ENCODE measurements around the gene C22orf23.
A peak's percentile ranks its signal among the peaks of the same experiment; 100 is the strongest.
"Not testable (repeated sequence)": the region's sequence is repeated elsewhere in the genome, so short reads cannot be mapped to it uniquely, and the experiment has no call there.

C22orf23 gene

DNA sequence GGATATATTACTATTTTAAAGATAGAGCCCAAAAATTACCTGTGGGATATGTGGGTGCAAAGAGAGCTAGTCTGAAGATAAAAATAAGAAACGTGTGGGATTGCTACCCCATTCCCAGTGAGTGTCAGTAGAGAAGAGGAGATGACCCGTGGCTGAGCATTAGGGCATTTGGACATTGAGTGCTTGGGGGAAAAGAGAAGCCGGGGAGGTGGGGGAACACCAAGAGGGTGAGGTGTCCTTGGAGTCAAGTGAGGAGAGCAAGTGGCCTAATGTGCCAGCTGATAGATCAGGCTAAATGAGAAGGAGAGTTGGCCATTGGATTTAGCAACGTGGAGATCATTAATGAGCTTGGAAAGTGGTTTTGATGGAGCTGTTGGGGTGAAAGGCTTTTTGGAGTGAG is 1.3 kb upstream of the C22orf23 start:
- Histone ChIP-seq H3K36me3 (replicated peaks; ENCODE audit: low read depth, low read length) (peaks cover 26% of the 10 kb centered on the region), H4K20me1 (ENCODE audit: insufficient read depth, low read length) (no peaks in the 10 kb centered on the region), H3K27ac (ENCODE audit: low read length) (no peak overlapping the region), H3K9ac (ENCODE audit: low read length) (0 out of 2 replicates have a peak overlapping the region, but pooled peaks have one; percentile 91), H3K27me3 (ENCODE audit: low read depth, low read length) (no peaks in the 10 kb centered on the region), H3K4me2 (ENCODE audit: low read length) (peak overlapping the region; percentile 95), H3K9me3 (ENCODE audit: insufficient read depth, low read length) (no peaks in the 10 kb centered on the region), H3K4me1 (ENCODE audit: low read length) (peaks cover 10% of the 10 kb centered on the region), H2AFZ (ENCODE audit: low read depth, low read length) (no peak overlapping the region), H3K79me2 (ENCODE audit: low read length) (peaks cover 20% of the 10 kb centered on the region), H3K4me3 (ENCODE audit: low read length) (peak overlapping the region; percentile 91)
- TF ChIP-seq EZH2phosphoT487 (IDR thresholded peaks at IDR 0.05; ENCODE audit: low read depth), result no peak
- TF ChIP-seq, protein P1, sequence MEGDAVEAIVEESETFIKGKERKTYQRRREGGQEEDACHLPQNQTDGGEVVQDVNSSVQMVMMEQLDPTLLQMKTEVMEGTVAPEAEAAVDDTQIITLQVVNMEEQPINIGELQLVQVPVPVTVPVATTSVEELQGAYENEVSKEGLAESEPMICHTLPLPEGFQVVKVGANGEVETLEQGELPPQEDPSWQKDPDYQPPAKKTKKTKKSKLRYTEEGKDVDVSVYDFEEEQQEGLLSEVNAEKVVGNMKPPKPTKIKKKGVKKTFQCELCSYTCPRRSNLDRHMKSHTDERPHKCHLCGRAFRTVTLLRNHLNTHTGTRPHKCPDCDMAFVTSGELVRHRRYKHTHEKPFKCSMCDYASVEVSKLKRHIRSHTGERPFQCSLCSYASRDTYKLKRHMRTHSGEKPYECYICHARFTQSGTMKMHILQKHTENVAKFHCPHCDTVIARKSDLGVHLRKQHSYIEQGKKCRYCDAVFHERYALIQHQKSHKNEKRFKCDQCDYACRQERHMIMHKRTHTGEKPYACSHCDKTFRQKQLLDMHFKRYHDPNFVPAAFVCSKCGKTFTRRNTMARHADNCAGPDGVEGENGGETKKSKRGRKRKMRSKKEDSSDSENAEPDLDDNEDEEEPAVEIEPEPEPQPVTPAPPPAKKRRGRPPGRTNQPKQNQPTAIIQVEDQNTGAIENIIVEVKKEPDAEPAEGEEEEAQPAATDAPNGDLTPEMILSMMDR (IDR thresholded peaks at IDR 0.05; ENCODE audit: low read depth, low read length), result no peak

DNA sequence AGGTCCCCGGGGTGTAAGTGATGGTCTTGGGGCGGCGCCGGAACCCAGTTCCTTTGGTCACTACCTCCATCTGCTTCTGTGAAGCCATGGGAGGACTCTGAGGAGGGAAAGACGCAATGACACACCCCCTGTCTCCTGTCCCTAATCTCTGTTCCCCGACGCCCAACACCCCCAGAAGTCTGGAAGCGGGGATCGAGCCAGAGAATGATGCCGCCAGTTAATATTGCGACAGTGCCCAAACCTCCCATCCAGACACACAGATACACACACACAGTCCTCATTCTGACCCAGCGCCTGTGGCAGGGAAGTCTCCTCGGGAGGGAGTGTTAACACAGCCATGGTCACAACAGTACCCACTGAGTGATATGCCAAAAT is 352 bp downstream of the C22orf23 start:
- Histone ChIP-seq H4K20me1 (ENCODE audit: insufficient read depth, low read length) (no peaks in the 10 kb centered on the region), H3K4me2 (ENCODE audit: low read length) (peak overlapping the region; percentile 95), H2AFZ (ENCODE audit: low read depth, low read length) (peak overlapping the region; percentile 92), H3K79me2 (ENCODE audit: low read length) (peaks cover 20% of the 10 kb centered on the region), H3K27ac (ENCODE audit: low read length) (no peak overlapping the region), H3K4me1 (ENCODE audit: low read length) (peaks cover 10% of the 10 kb centered on the region), H3K4me3 (ENCODE audit: low read length) (peak overlapping the region; percentile 91), H3K36me3 (replicated peaks; ENCODE audit: low read depth, low read length) (peaks cover 14% of the 10 kb centered on the region), H3K9ac (ENCODE audit: low read length) (peak overlapping the region; percentile 91), H3K27me3 (ENCODE audit: low read depth, low read length) (no peaks in the 10 kb centered on the region), H3K9me3 (ENCODE audit: insufficient read depth, low read length) (no peaks in the 10 kb centered on the region)
- TF ChIP-seq EZH2phosphoT487 (IDR thresholded peaks at IDR 0.05; ENCODE audit: low read depth), result no peak
- TF ChIP-seq, protein P1 (IDR thresholded peaks at IDR 0.05; ENCODE audit: low read depth, low read length), result no peak

DNA sequence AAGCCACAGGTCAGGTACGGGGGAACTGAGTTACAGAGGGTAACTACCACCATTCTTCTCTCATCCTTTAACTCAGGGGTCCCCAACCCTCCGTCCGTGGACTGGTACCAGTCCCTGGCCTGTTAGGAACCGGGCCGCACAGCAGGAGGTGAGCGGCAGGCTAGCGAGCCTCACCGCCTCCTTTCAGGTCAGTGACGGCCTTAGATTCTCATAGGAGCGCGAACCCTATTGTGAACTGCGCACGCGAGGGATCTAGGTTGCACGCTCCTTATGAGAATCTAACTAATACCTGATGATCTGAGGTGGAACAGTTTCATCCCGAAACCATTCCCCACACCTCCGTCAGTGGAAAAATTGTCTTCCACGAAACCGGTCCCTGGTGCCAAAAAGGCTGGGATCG is 772 bp downstream of the C22orf23 start:
- Histone ChIP-seq H3K36me3 (replicated peaks; ENCODE audit: low read depth, low read length) (peaks cover 11% of the 10 kb centered on the region), H3K79me2 (ENCODE audit: low read length) (peaks cover 20% of the 10 kb centered on the region), H3K4me3 (ENCODE audit: low read length) (peak overlapping the region; percentile 91), H3K9ac (ENCODE audit: low read length) (peak overlapping the region; percentile 91; the same call in 1 of the 2 replicates), H3K4me2 (ENCODE audit: low read length) (peak overlapping the region; percentile 95), H2AFZ (ENCODE audit: low read depth, low read length) (peak overlapping the region; percentile 92)
- H3K27ac ChIP-seq (ENCODE audit: low read length); H3K9me3 ChIP-seq (ENCODE audit: insufficient read depth, low read length); H3K4me1 ChIP-seq (ENCODE audit: low read length); H3K27me3 ChIP-seq (ENCODE audit: low read depth, low read length); H4K20me1 ChIP-seq (ENCODE audit: insufficient read depth, low read length): not testable (repeated sequence)

DNA sequence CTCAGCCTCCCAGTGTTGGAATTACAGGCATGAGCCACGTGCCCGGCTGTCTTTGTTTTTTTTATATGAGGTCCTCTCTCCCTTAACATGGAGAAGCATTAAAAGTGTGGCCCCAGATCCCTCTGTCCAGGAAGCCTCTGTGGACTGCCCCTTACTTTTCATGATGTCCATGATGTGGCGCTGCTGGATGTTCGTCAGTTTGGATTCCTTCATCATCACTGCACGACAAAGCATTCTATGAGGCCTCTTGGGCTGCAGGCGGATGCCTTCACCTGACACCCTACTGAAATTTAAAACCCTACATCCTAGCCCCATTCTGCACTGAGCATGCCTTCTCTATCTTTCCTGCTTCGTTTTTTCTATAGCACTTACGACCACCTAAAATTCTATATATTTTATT is 2.1 kb downstream of the C22orf23 start:
- Histone ChIP-seq H3K4me1 (ENCODE audit: low read length) (peaks cover 10% of the 10 kb centered on the region), H4K20me1 (ENCODE audit: insufficient read depth, low read length) (no peaks in the 10 kb centered on the region), H2AFZ (ENCODE audit: low read depth, low read length) (no peak overlapping the region), H3K9me3 (ENCODE audit: insufficient read depth, low read length) (no peaks in the 10 kb centered on the region), H3K4me3 (ENCODE audit: low read length) (no peak overlapping the region), H3K27me3 (ENCODE audit: low read depth, low read length) (no peaks in the 10 kb centered on the region), H3K36me3 (replicated peaks; ENCODE audit: low read depth, low read length) (no peaks in the 10 kb centered on the region), H3K79me2 (ENCODE audit: low read length) (peaks cover 20% of the 10 kb centered on the region), H3K4me2 (ENCODE audit: low read length) (no peak overlapping the region), H3K27ac (ENCODE audit: low read length) (no peak overlapping the region), H3K9ac (ENCODE audit: low read length) (no peak overlapping the region)
- TF ChIP-seq, protein P1 (IDR thresholded peaks at IDR 0.05; ENCODE audit: low read depth, low read length), result no peak
- no peak for TF ChIP-seq EZH2phosphoT487 (IDR thresholded peaks at IDR 0.05; ENCODE audit: low read depth)

DNA sequence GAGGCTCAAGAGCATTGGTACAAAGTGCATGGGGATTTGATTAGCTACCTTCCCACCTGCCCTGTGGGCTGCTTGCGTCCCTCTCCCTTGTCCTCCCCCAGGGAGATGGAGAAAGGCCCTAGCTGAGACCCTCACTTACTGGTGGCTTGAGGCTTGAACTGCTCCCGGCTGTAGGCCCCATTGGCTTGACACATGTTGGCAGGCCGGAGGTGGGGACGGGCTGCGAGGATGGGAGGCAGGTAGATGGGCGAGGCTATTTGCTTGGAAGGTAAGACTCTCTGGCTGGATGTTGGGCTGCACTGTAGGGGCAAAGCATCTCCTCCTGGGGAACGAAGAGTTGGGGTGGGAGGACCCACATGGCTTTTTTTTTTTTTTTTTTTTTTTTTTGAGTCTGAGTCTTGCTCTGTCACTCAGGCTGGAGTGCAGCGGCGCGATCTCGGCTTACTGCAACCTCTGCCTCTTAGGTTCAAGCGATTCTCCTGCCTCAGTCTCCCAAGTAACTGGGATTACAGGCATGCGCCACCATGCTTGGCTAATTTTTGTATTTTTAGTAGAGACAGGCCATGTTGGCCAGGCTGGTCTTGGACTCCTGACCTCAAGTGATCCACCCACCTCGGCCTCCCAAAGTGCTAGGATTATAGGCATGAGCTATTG is 6.1 kb downstream of the C22orf23 start:
- H3K9me3 ChIP-seq (ENCODE audit: insufficient read depth, low read length); H3K4me2 ChIP-seq (ENCODE audit: low read length); H2AFZ ChIP-seq (ENCODE audit: low read depth, low read length): not testable (repeated sequence)

DNA sequence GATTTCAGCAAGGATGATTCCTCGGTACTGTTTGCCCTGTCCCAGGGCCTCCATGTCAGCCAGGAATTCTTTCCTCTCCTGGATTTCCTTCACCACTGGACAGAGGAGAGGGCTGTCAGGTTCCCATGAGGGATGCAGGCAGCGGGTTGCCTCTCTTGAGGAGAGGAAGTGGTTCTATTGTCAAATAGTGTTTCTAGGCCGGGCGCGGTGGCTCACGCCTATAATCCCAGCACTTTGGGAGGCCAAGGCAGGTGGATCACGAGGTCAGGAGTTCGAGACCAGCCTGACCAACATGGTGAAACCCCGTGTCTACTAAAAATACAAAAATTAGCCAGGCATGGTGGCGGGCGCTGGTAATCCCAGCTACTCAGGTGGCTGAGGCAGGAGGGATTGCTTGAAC is 9.0 kb downstream of the C22orf23 start:
- H3K4me1 ChIP-seq (ENCODE audit: low read length); H3K27me3 ChIP-seq (ENCODE audit: low read depth, low read length); H4K20me1 ChIP-seq (ENCODE audit: insufficient read depth, low read length); H3K79me2 ChIP-seq (ENCODE audit: low read length); H3K4me2 ChIP-seq (ENCODE audit: low read length); H3K36me3 ChIP-seq (replicated peaks; ENCODE audit: low read depth, low read length); H3K9me3 ChIP-seq (ENCODE audit: insufficient read depth, low read length); H3K9ac ChIP-seq (ENCODE audit: low read length); H3K27ac ChIP-seq (ENCODE audit: low read length); H2AFZ ChIP-seq (ENCODE audit: low read depth, low read length); H3K4me3 ChIP-seq (ENCODE audit: low read length): not testable (repeated sequence)

More for the DNA sequence above, 6.1 kb downstream of the C22orf23 start:
- not testable (repeated sequence) for H3K4me3 ChIP-seq (ENCODE audit: low read length); H4K20me1 ChIP-seq (ENCODE audit: insufficient read depth, low read length); H3K36me3 ChIP-seq (replicated peaks; ENCODE audit: low read depth, low read length); H3K9ac ChIP-seq (ENCODE audit: low read length); H3K4me1 ChIP-seq (ENCODE audit: low read length); H3K27me3 ChIP-seq (ENCODE audit: low read depth, low read length); H3K27ac ChIP-seq (ENCODE audit: low read length); H3K79me2 ChIP-seq (ENCODE audit: low read length)
